SH-SY5Y (cell line): ENCODE measurements around the gene GSG1L.

Experiments used
- GATA2 ChIP-seq: IDR thresholded peaks from 2 replicates; pipeline ENCODE4 v1.6.1; 2011; ENCODE audit warnings: mild to moderate bottlenecking, low read depth, low read length
- GATA3 ChIP-seq: IDR thresholded peaks from 2 replicates; pipeline ENCODE4 v1.6.1; 2011; ENCODE audit warnings: low read depth, mild to moderate bottlenecking, low read length, moderate library complexity

DNA sequence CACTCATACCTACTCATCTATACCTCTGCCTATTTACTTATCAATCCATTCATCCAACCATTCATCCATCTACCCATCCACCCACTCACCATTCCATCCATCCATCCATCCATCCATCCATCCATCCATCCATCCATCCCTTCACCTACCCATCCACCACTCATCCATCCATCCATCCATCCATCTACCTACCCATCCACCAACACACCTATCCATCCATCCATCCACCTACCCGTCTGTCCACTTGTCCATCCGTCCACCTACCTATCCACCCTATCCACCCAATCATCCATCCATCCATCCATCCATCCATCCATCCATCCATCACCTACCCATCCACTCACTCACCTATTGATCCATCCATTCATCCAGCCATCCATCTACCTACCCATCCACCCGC, 235.7 kb downstream of the GSG1L start:
- no peak for TF ChIP-seq GATA2
- TF ChIP-seq GATA3: no peak
